Spleen (tissue), 7 donors: ENCODE results near the gene VSTM2L.

Experiments
- CTCF ChIP-seq, 11 experiments: fragments of 200-600 bp in 7 of 11; fragments of 450-650 bp in 4 of 11; sonication (generic) in 4 of 11; IDR thresholded peaks in 8 of 11; conservative IDR thresholded peaks in 3 of 11; 1 replicate in 7 of 11; 2 replicates in 4 of 11; pipeline versions ENCODE4 v1.4.0 to v1.8.0; 2016 to 2021; ENCODE audit warnings: antibody characterized with exemption in 11 of 11, inconsistent platforms in 4 of 11, mild to moderate bottlenecking in 1 of 11
- POLR2A ChIP-seq, 3 donors: fragments of 450-650 bp; IDR thresholded peaks; one replicate each; pipeline ENCODE4 v1.5.1; 2017; ENCODE audit warnings: antibody characterized with exemption in 3 of 3, mild to moderate bottlenecking in 1 of 3
- donor health status: DM: no; HTN: no; CAD: no; lungs with moderate emphysema.
- donor health status: DM: no; HTN: no; CAD: no.
- donor health status: DM: no; HTN: no; CAD: no.

GRCh38 chr20:37911838-37912281 lies 8.9 kb downstream of the VSTM2L start:
- TF ChIP-seq CTCF (IDR thresholded peaks at IDR 0.05 in 8 of 11, conservative IDR thresholded peaks at IDR 0.05 in 3 of 11) (no peak), POLR2A (IDR thresholded peaks at IDR 0.05) (no peak)
